SK-N-MC (cell line): ENCODE data around the gene RAN.
"Not testable (repeated sequence)": the region's sequence is repeated elsewhere in the genome, so short reads cannot be mapped to it uniquely, and the experiment has no call there.

Experiments used
- DNase-seq: peaks from one replicate; pipeline ENCODE4 v3.0.0-alpha.2; 2011; ENCODE audit warnings: low read depth, low spot score
- H3K27ac ChIP-seq: fragments of 200-600 bp; sonication (generic); 2 replicates; pipeline ENCODE4 v1.5.1; 2016; ENCODE audit warnings: mixed run types
- H3K36me3 ChIP-seq: fragments of 200-600 bp; sonication (generic); 2 replicates; pipeline ENCODE4 v1.6.1; 2017; ENCODE audit warnings: antibody characterized with exemption, low read length, mixed read lengths; ENCODE audit not compliant: insufficient read depth
- H3K4me3 ChIP-seq: fragments of 200-600 bp; sonication (generic); 2 replicates; pipeline ENCODE4 v1.5.1; 2016
- H3K9ac ChIP-seq: fragments of 200-600 bp; sonication (generic); 2 replicates; pipeline ENCODE4 v1.8.0; 2017; ENCODE audit warnings: mixed run types, mixed read lengths; ENCODE audit not compliant: insufficient read length
- H3K9me3 ChIP-seq: fragments of 200-600 bp; sonication (generic); 2 replicates; pipeline ENCODE4 v1.6.1; 2017; ENCODE audit warnings: low read depth, mild to moderate bottlenecking, antibody characterized with exemption, low read length, moderate library complexity, mixed read lengths
- EZH2 ChIP-seq: fragments of 200-600 bp; sonication (generic); IDR thresholded peaks from one replicate; pipeline ENCODE4 v1.6.1; 2017; ENCODE audit warnings: antibody characterized with exemption
- FOXP2 ChIP-seq: optimal IDR thresholded peaks from 2 replicates; pipeline ENCODE3; 2011; ENCODE audit warnings: mild to moderate bottlenecking, moderate library complexity; ENCODE audit not compliant: insufficient read depth; ENCODE audit errors: extremely low read length, control extremely low read depth
- POLR2AphosphoS5 ChIP-seq: IDR thresholded peaks from 2 replicates; pipeline ENCODE4 v1.6.1; 2012; ENCODE audit warnings: mild to moderate bottlenecking, low read depth, low read length, borderline replicate concordance

The RAN gene

DNA sequence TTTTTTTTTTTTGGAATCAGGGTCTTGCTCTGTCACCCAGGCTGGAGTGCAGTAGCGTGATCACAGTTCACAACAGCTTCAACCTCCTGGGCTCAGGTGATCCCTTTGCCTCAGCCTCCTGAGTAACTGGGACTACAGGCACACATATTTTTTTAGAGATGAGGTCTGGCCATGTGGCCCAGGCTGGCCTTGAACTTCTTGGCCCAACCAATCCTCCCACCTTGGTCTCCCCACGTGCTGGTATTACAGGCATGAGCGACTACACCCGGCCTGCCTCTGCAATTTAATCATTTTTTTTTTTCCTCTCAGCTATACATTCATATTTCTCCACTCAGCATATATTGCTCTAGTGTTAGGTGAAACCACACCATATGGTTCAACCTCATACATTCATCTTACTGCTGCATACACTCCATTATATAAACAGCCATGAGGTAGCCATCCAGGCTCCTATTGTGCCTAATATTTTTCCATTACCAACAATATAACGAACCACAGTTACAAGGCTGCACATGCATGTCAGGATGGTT lies 39.9 kb upstream of the RAN start:
- Histone ChIP-seq H3K27ac (no peak overlapping the region), H3K36me3 (no peaks in the 10 kb centered on the region), H3K9me3 (no peaks in the 10 kb centered on the region), H3K9ac (no peak overlapping the region), H3K4me3 (no peak overlapping the region)
- TF ChIP-seq EZH2 (no peak), FOXP2 (no peak), POLR2AphosphoS5 (no peak)
- no peak for DNase-seq

GRCh38 chr12:130832561-130833209 lies 39.2 kb upstream of the RAN start:
- DNase-seq, result no peak
- Histone ChIP-seq H3K9me3 (no peaks in the 10 kb centered on the region), H3K27ac (no peak overlapping the region), H3K9ac (no peak overlapping the region), H3K36me3 (no peaks in the 10 kb centered on the region), H3K4me3 (no peak overlapping the region)
- TF ChIP-seq FOXP2 (no peak), POLR2AphosphoS5 (no peak), EZH2 (no peak)

DNA sequence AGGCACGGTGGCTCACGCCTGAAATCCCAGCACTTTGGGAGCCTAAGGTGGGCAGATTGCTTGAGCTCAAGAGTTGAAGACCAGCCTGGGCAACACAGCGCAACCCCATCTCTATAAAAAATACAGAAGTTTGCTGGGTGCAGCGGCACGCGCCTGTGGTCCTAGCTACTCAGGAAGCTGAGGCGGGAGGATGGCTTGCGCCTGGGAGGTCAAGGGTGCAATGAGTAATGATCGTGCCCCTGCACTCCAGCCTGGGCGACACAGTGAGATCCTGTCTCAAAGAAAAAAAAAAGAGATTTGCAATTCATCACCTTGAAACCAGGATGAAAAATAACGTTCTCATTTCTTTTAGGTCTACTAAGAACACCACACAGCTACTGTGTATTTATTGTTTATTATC lies 36.9 kb upstream of the RAN start:
- H3K4me3 ChIP-seq, result no peak overlapping the region
- H3K9ac ChIP-seq, result no peak overlapping the region
- TF ChIP-seq EZH2, result no peak
- TF ChIP-seq POLR2AphosphoS5, result no peak
- no peak for TF ChIP-seq FOXP2
- DNase-seq, result no peak
- H3K27ac ChIP-seq, result no peak overlapping the region
- no peaks in the 10 kb centered on the region for H3K36me3 ChIP-seq
- H3K9me3 ChIP-seq, result no peaks in the 10 kb centered on the region

DNA sequence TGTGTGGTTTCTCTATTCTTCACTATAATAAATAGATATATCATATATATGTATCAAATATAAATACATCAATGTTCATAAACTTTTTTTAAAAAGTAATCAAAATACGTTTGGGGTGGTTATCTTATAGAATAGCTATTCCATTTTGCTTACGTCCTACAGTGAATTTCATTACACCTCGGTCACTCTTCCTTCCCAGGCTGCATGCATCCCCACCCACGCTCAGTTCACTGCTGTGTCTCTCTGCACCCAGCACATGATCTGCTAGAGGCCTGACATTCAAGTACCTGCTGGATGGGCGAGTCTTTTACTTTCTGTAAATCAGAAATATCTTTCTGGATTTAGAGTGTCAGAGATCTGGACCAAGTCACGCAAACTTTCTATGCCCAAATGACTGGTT lies 36.4 kb upstream of the RAN start:
- no peaks in the 10 kb centered on the region for H3K9me3 ChIP-seq
- TF ChIP-seq FOXP2 (no peak), POLR2AphosphoS5 (no peak), EZH2 (no peak)
- DNase-seq, result no peak
- H3K4me3 ChIP-seq, result no peak overlapping the region
- H3K9ac ChIP-seq, result no peak overlapping the region
- H3K36me3 ChIP-seq, result no peaks in the 10 kb centered on the region
- no peak overlapping the region for H3K27ac ChIP-seq

DNA sequence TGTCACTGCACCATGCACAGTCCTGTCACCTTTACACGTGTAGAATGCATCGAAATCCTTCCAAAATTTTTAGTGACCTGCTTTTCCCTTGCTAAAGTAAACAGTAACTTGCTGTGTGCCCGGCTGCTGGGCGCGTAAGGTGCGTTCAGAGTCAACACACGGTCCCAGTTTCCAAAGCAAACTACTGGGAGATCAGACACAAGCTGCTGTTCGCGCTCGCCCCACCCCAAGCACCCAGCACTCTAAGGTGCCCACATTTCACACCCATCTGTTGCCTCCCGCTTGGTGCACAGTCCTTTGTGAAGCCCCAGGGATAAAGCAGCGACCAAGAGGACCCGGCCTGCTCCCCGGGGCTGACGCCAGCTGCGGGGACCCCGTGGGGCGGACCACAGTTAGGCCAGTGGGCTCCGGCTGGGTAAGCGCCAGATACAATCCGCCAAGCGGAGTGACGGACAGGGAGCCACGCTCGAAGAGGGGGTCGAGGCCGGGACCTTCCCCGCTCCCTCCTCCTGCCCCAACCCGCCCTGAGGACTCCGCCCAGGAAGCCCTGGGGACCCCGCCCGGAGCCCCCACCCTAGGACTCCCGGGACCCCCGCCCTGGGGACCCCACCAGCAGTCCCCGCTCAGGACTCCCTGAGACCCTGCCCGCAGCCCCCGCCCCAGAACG lies 33.4 kb upstream of the RAN start:
- Histone ChIP-seq H3K9ac (peak overlapping the region; percentile 85), H3K36me3 (no peaks in the 10 kb centered on the region), H3K27ac (no peak overlapping the region), H3K4me3 (peak overlapping the region; percentile 97), H3K9me3 (no peaks in the 10 kb centered on the region)
- TF ChIP-seq POLR2AphosphoS5, result no peak
- no peak for TF ChIP-seq EZH2
- no peak for TF ChIP-seq FOXP2
- no peak for DNase-seq

DNA sequence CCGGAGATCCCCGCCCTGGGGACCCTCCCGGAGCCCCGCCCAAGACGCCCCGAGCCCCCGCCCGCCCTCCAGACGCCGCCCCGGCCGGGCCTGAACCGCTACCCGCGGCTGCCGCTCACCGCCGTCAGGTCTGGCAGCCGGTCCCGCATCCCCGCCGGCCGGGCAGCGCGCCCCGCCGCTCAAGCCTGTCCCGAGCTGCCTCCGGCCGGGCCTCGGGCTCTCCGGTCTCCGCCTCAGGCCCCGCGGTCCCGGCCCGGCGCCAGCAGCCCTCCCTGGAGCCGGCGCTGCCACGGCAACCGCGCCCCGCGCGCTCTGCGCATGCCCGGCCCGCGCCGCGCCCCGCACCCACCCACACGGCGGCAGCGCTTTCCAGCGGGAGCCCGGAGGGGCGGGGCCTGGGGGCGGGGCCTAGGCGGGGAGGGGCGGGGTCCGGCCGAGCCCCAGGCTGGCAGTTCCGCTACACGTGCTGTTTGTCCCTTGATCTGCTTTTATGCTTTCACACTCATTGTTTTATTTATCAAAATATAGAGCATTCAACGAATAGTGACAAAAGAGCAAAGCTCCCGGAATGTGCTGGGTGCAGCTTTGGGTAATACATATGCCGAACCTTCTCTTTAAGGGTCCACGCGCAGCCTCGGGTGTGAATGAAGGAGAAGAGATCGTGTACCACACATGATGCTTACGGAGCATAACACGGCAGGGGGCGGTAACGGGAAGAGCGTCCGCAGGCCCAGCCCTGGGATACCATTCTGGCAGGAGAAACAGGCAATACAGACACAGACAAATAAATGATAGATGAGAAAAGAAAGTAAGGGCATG lies 32.7 kb upstream of the RAN start, which contains the start of gene STX2:
STX2 (minus strand) TSS at position 300 of the 819 bp plus-strand sequence; CDS start at position 149, 151 bp downstream.
- Histone ChIP-seq H3K9me3 (no peaks in the 10 kb centered on the region), H3K4me3 (peak within 1 kb of the TSS; percentile 97), H3K36me3 (no peaks in the 10 kb centered on the region), H3K9ac (peak within 1 kb of the TSS; percentile 85), H3K27ac (peak within 1 kb of the TSS; percentile 42; the same call in 1 of the 2 replicates)
- peak; percentile 48 for DNase-seq
- TF ChIP-seq EZH2, result no peak
- no peak for TF ChIP-seq FOXP2
- peak; percentile 67 for TF ChIP-seq POLR2AphosphoS5

- Histone ChIP-seq H3K9ac (no peak overlapping the region), H3K9me3 (no peaks in the 10 kb centered on the region), H3K4me3 (peak overlapping the region; percentile 82), H3K27ac (0 out of 2 replicates have a peak overlapping the region, but pooled peaks have one; percentile 42), H3K36me3 (no peaks in the 10 kb centered on the region)
- TF ChIP-seq POLR2AphosphoS5, result no peak
- no peak for TF ChIP-seq EZH2
- no peak for DNase-seq
These were observed 32.0 kb upstream of the RAN start for GRCh38 chr12:130839770-130840404.

- H3K9ac ChIP-seq, result no peak overlapping the region
- TF ChIP-seq FOXP2 (no peak), POLR2AphosphoS5 (no peak), EZH2 (no peak)
- peak overlapping the region; percentile 76; the same call in 1 of the 2 replicates for H3K27ac ChIP-seq
- peak; percentile 45 for DNase-seq
- peak overlapping the region; percentile 18; the same call in 1 of the 2 replicates for H3K4me3 ChIP-seq
- no peaks in the 10 kb centered on the region for H3K9me3 ChIP-seq
- no peaks in the 10 kb centered on the region for H3K36me3 ChIP-seq
These were observed 25.5 kb upstream of the RAN start for GRCh38 chr12:130846369-130846768.

GRCh38 chr12:130847112-130847511 lies 24.8 kb upstream of the RAN start:
- no peak overlapping the region for H3K4me3 ChIP-seq
- no peaks in the 10 kb centered on the region for H3K9me3 ChIP-seq
- DNase-seq, result no peak
- H3K27ac ChIP-seq, result peak overlapping the region; percentile 61
- no peak for TF ChIP-seq POLR2AphosphoS5
- no peak for TF ChIP-seq FOXP2
- TF ChIP-seq EZH2, result no peak
- no peak overlapping the region for H3K9ac ChIP-seq
- no peaks in the 10 kb centered on the region for H3K36me3 ChIP-seq

- H3K4me3 ChIP-seq, H3K36me3 ChIP-seq, H3K27ac ChIP-seq, DNase-seq, H3K9me3 ChIP-seq, H3K9ac ChIP-seq: not testable (repeated sequence)
These were observed 23.8 kb upstream of the RAN start for GRCh38 chr12:130848105-130848504.

DNA sequence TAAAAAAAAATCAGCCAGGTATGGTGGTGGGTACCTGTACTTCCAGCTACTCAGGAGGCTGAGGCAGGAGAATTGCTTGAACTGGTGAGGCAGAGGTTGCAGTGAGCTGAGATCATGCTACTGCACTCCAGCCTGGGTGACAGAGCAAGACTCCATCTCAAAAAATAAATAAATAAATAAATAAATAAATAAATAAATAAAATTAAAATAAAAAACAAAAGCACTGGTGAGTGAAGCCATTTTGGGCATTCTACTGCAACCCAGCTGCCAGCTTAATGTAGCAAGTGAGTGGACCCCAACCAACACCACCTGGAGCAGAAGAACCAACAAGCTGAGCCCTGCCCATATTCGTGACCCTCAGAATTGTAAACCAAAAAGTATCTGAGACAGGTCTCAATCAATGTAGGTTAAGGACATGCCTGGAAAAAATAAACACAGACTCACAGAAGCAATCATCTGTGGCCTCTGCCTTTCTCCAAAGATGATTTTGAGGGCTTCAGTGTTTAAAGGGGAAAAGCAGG lies 23.0 kb upstream of the RAN start:
- H3K9ac ChIP-seq, H3K27ac ChIP-seq, H3K36me3 ChIP-seq, DNase-seq, H3K9me3 ChIP-seq, H3K4me3 ChIP-seq: not testable (repeated sequence)
